Measurements from ENCODE around the gene RBCK1.
"Not testable (repeated sequence)": the region's sequence is repeated elsewhere in the genome, so short reads cannot be mapped to it uniquely, and the experiment has no call there.

Gene RBCK1

DNA sequence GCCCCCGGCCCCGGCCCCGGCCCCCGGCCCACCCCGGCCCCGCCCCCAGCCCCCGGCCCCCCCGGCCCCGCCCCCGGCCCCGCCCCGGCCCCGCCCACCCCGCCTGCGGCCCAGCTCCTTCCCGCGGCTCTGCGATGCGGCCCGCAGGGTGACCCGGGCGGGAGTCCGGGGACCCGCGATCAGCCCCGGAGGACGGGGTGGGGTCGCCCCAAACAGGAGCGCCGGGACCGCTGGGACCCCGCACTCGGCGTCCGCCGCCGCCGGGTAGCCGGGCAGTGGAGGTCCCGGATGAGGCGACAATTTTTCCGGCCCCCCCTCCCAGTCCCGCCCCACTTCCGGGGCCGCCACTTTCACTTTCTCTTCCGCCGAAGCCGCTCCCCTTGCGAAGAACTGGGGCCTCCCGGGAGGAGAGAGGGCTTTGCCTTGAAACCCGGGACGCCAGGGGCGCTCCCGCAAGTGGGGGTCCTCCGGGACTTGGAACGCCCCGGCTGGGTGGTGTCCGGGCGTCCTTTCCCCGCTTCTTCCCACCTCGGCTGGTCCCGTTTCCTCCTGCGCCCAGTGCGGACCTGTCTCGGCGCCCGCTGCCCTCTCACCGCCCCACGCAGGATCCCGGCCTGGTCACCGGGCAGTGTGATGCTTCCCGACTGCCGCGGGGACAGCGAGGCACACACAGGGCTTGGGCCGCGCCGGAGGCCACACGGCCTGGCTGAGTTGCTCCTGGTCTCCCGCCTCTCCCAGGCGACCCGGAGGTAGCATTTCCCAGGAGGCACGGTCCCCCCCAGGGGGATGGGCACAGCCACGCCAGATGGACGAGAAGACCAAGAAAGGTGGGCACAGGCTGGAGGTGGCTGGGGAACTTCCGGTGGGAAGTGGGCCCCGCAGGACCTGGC is at the start of gene RBCK1:
Gene RBCK1, plus strand, starts transcription at position 347 of the 890 bp plus-strand sequence. Its CDS starts 459 bp downstream, at position 806.
- peak; percentile 75 to 78 for DNase-seq (ENCODE audit: low read depth in 2 of 2)

DNA sequence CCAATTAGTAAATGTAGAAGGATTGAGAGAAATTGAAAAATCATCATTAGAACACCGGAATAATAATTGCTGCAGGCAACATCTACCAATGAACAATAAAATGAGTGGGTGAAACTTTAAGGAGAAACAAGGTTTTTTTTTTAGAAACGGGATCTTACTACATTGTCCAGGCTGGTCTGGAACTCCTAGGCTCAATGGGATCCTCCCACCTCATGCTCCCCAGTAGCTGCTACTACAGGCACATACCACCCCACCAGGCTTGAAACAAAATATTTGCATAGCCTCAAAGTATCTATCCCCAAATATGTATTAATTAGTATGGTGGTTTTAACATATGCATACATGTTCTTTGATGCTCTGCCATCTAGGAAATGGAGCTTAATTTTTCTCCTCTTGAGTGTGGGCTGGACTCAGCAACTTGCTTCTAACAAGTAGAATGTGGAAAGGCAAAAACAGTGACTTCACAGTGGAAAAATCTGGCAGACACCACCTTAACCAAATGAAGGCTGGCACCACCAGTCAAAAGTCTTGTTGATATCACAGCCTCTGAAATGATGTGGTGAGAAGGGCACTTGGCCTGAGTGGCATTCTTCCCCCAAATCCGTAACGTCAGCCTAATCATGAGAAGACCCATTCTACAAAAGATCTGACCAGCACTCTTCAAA is 49.1 kb upstream of the RBCK1 start:
- no peak for DNase-seq (ENCODE audit: low read depth in 2 of 2)

DNA sequence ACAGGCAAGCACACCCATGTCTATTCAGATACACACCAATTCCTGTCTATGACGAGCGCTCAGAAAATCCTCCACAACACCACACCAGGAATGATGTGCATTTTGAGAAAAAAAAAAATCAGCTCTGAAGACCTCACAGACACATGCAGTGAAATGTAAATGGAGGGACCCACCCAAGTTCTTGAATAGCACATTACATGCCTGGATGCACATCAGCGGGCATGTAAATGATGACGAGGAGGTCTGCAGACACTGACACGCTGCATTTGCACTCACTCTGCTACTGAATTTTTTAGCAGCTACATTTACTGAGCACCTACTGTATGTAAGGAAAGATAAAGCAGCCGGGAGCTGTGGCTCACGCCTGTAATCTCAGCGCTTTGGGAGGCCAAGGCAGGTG is 46.5 kb upstream of the RBCK1 start:
- no peak for DNase-seq (ENCODE audit: low read depth in 2 of 2)

DNA sequence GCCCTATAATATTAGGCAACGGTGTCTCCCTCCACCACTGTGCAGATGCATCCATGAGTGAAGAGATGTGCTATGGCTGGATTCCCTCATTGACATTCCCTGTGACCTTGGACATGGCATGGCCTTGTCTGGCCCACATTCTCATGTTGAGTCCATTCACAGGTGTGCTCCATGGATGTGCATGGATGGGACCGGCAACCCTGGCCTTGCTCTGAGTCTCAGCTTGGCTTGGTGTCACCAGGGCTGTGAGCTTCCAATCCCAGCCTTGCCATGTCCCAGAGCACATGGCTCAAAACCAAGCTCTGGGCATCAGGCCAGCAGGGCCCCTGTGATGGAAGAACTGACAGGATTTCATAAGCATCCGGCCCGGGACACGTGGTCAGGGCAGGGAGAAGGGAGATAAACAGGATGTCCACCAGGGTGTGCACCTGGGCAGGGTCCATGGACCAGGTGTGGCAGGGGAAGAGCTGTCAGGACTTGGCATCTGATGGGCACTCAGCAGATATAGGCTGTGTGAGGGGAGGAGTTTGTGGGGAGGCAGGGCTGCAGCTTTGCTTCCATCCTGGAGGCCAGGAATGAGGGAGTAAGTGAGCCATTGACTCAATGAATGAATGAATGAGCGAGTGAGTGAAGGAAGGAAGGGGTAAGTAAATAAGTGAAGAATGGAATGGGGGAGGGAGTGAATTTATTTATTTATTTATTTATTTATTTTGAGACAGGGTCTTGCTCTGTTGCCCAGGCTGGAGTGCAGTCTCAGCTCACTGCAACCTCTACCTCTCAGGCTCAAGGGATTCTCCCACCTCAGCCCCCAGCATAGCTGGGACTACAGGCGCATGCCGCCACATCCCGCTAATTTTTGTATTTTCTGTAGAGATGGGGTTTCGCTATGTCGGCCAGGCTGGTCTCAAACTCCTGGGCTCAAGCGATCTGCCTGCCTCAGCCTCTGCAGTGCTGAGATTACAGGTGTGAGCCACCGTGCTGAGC is 45.5 kb upstream of the RBCK1 start:
- DNase-seq (ENCODE audit: low read depth in 2 of 2): no peak

DNA sequence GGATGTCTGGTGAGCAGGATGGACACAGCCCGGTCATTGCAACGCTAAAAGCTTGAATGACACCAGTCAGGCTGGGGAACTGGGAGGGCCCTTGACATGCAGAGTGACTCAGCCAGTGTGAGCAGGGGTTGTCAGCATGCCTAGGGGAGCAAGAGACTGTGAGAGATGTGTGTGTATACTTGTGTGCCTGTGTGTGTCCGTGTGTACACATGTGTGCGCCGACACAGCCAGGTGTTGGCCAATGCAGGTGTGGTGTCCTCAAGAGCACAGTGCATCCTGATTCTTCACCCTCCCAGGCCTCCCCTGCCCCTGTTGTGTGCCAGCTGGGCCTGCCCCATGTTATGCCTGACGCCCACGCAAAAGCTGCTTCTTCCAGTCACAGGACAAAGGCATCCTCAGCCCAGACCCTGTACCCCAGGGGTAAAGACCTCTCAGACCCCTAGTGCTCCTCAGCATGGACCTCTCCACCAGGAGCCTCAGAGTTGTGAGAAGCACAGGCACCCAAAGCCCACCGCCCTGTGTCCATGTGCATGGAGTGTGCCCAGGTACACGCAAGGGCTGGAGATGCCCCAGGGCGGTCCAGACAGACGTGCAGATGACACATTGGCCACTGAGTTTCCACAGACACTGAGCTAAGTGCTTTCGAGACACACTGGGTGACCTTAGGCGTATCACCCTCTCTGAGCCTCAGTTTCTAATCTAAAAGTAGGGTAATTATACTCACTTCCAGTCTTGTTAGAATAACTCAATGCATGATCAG is 44.6 kb upstream of the RBCK1 start:
- DNase-seq (ENCODE audit: low read depth in 2 of 2): no peak

DNA sequence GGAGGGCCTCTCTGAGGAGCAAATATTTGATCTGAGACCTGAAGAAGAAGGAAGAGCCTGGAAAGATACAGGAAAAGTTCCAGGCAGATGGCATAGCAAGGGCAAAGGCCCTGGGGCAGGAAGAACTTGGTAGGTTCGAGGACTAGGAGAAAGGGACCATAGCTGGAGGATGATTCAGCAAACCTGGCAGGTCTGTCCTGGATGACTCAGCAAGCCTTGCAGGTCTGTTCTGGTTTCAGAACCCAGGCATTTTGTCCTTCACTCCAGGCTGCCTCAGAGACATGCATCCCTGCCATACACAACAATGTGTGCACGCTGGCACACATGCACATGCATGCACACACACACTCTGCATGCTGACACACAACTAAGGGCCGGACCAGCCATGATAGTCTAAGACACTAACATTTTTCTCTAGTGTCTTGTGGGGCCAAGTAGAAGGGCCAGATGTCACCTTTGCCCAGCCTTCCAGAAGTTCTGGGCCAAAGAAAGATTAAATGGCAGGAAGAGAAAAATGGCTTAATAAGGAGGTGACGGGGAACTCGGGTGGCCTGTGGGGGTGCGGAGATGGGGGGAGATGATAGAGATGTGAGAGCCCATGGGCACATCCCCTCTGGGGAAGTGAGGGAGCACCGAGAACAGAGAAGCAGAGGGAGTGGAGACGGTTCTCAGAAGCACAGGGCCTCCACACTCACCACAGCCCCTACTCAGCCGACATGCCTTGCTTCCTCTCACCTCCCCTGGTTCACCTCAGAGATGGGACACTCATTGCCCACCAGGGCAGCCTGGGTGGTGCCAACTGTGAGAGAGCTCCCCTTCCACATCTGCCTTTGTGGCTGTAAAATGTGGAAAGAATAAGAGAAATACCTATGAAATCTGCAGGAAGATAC is 42.9 kb upstream of the RBCK1 start:
- DNase-seq (ENCODE audit: low read depth in 2 of 2): no peak

DNA sequence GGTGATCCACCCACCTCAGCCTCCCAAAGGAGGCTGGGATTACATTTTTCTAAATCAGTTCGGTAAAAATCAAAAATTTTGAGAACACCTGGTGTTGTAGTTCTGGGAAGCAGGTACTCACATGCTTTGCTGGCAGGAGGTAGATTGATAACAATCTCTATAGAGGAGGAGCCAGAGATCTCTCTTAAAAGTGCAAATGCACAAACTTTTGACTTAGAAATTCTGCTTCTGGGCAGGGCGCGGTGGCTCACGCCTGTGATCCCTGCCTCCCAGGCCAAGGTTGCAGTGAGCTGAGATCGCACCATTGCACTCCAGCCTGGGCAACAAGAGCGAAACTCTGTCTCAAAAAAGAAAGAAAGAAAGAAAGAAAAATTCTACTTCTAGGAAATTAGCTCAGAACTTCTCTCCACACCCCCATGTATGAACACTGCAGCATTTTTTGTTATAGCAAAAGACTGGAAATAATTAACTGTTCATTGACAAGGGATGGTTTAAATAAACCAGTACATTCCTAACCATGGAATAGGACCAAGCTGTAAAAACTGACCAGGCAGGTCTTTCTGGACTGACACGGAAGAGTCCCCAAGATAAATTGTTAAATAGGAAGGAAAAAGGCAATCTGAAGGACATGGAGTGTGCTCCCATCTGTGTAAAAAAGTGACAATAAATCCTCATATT is 41.9 kb upstream of the RBCK1 start:
- no peak for DNase-seq (ENCODE audit: low read depth in 2 of 2)

DNA sequence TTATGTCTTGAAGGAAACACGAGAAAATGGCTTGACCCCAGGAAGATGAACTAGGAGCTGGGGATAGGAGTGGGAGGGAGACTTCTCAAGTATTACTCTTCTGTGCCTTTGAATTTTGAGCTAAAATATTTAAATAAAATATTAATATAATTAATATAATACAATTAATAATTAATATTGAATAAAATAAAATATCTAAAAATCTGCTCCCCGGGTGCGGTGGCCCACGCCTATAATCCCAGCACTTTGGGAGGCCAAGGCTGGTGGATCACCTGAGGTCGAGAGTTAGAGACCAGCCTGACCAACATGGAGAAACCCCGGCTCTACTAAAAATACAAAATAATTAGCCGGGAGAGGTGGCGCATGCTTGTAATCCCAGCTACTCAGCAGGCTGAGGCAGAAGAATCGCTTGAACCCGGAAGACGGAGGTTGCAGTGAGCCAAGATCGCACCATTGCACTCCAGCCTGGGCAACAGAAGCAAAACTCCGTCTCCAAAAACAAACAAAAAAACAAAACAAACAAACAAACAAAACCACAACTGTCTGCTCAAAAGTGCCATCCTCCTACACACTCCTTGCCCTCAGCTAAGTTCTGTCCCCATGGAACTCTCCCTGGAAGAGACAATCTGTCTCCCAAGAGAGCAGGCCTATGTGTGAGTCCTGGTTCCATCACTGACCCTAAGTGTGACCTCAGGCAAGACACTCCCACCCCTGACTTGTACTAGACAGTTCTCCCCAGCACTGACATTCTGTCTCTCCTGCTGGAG is 41.2 kb upstream of the RBCK1 start:
- no peak for DNase-seq (ENCODE audit: low read depth in 2 of 2)

DNA sequence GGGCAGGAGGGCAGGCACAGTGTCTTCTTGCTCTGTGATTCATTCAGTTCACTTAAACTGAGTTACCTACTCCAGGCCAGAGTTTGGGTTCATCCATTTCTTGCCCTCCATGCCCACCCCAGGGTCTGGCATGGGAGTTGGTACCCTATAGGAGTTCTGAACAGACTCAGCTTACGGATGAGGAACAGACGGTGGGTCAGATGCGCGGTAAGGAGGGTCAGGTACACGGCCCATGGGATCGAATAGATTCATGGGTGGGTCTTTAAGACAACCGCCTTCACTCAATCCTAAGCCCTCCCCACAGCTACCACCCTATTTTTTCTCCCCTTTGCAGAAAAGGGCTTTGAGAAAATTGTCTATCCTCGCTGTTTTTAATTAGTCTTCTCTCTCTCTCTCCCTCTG is 40.6 kb upstream of the RBCK1 start:
- no peak for DNase-seq (ENCODE audit: low read depth in 2 of 2)

DNA sequence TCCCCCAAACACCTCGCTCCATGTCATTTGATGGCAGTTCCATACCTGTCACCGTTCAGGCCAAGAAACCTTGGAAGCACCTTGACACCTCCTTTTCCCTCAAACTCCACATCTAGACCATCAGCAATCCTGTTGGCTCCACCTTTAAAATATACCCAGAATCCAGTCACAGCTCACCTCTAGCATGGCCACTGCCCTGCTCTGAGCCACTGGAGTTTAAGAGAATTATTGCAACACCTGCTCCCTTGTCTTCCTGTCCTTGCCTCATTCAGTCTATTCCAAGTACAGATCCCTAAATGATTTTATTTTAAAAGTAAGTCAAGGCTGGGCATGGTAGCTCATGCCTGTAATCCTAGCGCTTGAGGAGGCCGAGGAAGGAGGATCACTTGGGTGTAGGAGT is 39.2 kb upstream of the RBCK1 start:
- no peak for DNase-seq (ENCODE audit: low read depth in 2 of 2)

DNA sequence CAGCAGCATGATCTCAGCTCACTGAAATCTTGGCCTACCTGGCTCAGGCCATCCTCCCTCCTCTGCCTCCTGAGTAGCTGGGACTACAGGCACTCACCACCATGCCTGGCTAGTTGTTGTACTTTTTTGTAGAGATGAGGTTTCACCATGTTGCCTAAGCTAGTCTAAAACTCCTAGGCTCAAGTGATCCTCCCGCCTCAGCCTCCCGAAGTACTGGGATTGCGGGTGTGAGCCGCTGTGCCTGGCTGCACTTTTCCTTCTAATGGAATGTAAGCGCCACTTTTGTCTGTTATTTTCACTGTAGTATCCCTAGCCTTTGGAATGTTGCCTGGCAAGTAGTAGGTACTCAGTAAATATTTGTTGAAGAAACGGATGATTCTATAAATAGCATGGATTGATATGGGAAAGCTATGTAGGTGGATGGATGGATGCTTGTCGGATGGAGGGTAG is 37.9 kb upstream of the RBCK1 start:
- DNase-seq (ENCODE audit: low read depth in 2 of 2): no peak

DNA sequence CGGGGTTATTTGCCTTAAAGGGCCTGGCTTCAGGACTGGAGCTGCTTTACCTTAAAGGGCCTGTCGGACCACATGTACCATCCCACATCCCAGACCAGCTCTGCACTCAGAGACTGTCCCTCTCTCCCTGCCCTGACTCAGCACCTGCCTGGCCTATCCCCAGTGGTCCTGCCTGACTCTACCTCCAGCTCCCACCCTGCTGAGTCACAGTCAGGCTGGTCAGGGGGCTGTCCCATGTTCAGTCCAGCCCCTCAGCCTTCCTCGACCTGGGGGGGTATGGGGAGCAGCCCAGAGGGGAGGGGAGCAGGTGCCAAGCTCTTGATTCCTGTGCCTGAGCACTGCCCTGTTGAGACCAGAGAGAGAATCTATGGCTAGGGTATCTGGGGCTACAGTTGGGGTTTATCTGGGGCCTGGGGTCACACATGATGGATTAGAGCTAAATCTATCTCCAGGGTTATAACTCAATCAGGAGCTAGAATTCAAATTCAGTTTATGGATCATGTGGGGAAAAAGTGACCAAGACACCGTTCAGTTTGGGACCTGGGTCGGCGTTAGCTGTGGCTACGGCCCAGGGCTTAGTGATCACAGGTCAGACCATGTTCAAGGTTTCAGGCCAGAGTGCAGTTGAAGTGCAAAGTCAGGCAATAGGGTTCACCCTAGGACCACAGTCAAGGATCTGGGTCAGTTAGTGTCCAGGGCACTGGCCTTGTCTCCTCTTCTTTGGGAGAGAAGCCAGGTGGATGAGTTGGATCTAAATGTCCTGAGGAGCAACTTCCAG is 36.9 kb upstream of the RBCK1 start:
- DNase-seq (ENCODE audit: low read depth in 2 of 2): no peak

DNA sequence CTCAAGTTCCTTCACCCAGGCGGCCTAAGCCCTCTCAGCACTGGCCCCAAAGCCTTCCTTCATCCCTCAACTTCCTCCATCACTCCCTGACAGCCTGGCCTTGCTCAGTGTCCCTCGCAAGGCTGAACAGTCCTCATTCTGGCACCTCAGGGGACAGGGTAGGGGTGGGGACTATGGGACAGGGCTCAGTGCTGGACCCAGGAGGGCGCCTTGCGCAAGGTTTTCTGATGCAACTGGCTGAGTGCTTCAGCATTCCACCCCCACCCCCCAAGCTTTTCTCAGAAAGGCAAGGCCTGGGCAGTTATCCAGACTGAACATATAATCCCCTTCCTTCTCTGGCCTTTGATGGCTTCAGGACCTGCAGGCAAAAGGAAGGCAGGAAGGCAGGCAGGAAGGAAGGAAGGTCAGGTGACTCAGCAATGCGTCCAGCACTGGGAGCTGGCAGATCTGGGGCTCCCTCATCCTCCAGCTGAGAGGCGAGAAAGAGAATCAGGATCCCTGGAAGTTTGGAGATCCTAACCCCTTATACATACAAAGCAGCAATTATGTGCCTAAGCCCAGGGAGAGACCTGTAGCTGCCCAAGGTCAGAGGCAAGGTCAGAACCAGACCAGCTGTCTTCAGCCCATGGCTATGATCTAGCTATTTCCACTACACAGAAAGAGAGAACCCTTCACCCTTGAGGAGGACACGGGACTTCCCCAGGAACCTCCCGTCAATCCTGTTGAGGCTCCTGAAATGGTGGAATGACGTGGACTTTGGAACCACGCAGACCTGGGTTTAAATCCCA is 36.1 kb upstream of the RBCK1 start:
- DNase-seq (ENCODE audit: low read depth in 2 of 2): no peak

DNA sequence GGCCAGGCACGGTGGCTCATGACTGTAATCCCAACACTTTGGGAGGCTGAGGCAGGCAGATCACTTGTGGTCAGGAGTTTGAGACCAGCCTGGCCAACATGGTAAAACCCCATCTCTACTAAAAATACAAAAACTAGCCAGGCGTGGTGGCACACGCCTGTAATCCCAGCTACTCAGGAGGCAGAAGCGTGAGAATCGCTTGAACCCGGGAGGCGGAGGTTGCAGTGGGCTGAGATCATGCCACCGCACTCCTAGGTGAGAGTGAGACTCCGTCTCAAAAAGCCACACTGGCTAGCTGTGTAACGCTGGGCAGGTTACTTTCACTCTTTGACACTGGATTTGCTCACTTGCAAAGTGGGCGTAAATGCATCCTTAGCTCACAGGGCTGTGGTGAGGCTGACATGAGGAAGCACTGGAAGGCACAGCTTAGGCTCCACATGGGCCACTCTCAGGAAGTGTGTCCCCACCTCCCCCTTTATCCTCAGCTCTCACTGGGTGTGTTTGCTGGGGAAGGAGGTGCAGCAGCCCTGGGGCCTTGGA is 35.5 kb upstream of the RBCK1 start:
- DNase-seq (ENCODE audit: low read depth in 2 of 2): not testable (repeated sequence)

DNA sequence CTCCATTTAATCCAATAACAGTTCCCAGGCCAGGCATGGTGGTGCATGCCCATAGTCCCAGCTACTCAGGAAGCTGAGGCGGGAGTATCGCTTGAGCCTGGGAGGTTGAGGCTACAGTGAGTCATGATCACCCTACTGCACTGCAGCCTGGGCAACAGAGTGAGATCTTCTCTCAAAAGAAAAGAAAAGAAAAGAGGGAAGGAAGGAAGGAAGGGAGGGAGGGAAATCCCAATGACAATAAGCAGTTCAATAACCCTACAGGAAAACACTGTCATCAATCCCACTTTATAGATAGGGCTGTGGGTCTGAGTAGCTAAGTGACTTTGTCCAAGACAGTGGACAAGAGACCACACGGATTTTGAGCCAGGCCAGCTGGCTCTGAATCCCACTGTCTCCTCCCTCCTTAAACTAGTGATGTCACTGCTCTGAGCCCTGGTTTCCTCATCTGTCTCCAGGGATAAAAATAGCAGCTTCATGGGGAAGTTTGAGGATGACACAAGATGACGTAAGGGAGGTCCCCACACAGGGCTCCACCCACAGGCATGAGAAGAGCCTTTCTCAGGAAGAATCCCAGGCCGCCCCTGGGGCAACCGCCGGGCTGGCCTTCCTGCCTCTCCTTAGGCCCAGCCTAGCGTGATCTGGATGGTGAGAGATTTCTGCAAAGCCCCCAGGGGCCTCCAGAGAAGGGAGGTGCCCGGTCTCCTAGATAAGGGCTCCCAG is 34.8 kb upstream of the RBCK1 start:
- DNase-seq (ENCODE audit: low read depth in 2 of 2): no peak

DNA sequence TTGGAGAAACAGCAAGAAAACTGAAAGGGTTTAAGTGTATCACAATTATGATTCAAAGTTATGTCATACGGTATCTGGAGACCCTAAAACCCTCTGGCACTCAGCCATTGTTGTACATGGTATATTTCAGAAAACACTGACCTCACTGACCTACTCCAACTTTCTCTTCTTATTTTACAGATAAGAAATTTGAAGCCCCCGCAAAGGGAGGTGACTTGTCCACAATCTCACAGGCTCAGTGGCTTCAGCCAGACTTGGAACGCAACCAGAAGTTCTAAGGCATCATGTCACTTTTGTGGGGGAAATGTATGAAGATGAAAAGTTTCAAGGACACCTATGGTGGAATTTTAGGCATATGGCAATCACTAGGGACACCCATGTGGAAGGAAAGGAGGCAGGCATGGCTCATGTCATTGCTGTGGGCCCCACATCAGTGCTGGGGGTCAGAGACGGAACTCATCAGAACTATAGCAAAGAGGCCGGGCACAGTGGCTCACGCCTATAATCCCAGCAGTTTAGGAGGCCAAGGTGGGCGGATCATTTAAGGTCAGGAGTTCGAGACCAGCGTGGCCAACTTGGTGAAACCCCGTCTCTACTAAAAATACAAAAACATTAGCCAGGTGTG is 32.7 kb upstream of the RBCK1 start:
- no peak for DNase-seq (ENCODE audit: low read depth in 2 of 2)
